Mucosa of gallbladder (tissue), 1 donor: ENCODE results near the gene OMP. TPM values are rescaled to one million over a fixed set of nuclear protein-coding genes. Genes with fewer than 3 reads are reported as not detected.
A peak's percentile ranks its signal among the peaks of the same experiment; 100 is the strongest.
"Not testable (repeated sequence)": the region's sequence is repeated elsewhere in the genome, so short reads cannot be mapped to it uniquely, and the experiment has no call there.

Experiments
- DNase-seq: peaks from one replicate; pipeline ENCODE4 v3.0.0-alpha.2; 2020; ENCODE audit warnings: low spot score
- total RNA-seq: library from RNA; stranded (reverse); gene quantifications from one replicate; pipeline ENCODE4 v1.2.1, GENCODE V29; 2021
- donor health status: DM: no; HTN: no; CAD: no.

The OMP gene
- total RNA-seq, 1 donor from 2014 or later, result 10.4 TPM

DNA sequence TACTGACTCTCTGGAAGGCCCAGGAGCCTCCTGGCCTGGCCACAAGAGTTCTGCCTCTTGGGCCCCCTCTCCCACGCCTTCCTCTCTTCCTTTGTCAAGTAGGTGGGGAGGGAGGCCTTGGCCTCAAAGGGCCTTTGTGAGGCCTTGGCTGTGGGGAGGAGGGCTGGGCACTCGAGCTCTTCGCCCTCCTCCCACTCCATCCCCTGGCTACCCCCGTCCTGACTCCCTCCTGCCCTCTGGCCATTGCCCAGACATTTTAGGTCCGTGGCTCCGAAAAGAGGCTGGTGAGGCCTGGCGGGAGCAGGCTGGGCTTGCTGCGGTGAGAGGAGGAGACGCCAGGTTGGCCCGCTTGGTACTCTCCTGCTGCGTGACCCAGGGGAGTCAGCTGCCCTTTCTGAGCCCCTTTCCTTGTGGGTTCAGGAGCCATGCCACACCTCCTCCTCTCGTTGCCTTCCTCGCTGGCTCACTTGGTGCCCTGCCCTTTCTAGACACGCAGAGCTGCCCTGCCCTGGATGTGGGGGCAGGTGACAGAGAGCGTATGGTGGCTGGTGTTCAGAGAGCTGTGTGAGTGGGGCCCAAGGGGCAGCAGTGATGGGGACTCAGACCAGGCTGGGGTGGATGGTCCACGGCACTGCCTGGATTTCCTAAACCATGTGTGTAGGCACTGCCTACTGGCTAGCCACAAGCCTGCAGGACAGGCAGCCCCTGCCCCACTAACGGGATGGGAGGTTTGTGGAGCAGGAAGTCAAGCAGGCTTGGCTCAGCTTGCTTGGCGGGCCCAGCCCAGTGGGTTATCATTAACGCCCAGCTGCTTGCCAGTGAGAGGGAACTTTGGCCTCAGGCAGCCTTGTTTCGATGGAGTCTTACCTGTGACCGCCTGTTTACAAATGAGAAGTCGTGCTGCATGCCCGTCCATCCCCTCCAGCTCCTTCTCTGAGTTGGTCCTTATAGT is 15.8 kb upstream of the OMP start:
- DNase-seq, result peak; percentile 86

DNA sequence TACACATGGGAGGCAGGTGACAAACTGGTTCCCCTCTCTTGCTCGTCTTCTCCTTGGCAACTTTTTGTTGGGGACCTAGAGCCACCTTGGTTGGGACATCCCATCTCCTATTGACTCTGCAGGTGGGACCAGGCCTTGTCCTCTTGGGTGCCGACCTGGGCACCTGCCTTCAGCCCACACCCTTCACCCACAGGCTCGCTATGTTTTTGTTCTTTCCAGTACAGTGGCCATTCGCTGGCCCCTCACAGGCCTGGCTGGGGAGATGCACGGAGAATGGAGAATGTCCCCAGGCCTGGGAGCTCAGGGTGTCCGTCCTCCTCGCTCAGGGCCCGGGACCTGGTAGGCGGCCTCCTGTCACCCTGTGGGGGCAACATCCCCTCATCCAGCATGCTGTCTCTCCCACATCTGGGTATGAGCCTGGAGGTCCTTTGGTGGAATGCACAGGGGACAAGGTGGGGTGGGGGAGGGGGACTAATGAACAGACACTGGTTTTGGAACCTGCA is 14.9 kb upstream of the OMP start:
- DNase-seq, result no peak

DNA sequence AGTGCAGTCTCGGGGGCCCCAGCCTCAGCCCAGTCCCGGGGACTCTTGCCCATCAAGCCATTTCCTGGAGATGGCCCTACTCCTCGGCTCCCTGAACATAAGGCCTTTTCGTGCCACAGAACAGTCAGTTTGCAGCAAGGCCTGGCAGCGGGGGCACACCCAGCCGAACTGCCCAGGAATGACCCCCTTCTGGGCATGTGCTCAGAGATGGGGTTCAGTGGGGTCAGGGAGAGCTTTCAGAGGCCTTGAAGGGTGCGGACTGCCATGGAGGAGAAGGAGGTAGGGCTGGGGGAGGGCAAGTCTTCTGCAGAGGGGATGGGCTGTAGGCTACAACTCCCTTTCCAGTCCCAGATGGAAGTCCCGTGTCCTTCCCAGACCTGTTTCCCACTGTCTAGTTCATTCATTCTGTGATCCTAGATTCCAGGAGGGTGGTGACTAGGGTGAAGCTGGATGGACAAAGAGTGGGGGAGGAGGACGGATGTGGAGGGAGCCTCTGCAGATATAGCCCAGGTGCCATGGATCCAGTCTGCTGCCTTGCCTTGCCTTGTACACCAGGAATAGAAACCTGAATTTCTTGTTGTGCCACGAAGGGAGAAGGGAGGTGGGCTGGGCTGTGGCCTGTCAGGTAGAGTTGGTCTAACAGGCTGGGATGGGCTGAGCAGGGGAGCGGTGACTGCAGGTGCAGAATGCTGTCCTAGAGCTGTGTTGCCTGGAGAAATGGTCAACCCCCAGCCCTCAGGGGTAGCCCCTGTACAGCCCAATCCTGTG is 14.2 kb upstream of the OMP start:
- peak; percentile 70 for DNase-seq

DNA sequence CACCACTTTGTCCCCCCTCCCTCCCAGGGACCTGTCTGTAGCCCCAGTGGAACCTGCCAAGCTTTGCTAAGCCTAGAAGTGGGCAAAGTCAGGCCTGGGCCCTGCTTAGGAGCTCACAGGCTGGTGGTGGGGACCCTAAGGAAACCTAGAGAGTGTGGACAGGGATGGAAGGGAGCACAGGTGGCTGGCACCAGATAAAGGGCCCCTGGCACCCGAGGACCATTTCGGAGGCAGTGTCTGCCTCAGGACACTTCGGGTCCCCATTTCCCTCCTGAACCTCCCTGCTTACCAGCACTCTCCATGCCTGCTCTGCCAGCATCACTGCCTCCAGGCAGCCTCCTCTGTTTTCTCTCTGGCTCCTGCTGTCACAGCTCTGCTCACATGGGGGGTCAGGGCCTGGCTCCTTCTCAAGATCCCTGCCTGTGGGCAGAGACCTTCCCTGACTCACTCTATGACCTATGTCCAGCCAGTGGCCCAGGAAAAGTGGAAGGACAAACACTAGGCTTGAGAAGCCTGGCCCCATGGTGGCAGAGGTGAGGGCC is 13.6 kb upstream of the OMP start:
- no peak for DNase-seq

DNA sequence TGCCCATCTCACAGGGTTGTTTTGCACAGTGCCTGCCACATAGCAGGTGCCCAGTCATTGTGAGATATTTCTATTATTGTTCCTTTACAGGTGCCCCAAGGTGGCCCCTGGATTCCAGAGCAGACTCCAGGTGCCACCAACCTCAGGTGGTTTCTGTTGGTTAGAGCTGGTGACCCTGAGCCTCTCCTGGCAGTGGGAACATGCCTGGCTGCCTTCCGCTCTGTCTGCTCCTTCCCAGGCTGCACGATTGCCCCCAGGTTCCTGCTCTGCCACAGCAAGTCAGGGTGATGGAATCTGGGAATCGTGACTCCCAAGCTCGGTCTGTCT is 12.6 kb upstream of the OMP start:
- DNase-seq, result no peak

DNA sequence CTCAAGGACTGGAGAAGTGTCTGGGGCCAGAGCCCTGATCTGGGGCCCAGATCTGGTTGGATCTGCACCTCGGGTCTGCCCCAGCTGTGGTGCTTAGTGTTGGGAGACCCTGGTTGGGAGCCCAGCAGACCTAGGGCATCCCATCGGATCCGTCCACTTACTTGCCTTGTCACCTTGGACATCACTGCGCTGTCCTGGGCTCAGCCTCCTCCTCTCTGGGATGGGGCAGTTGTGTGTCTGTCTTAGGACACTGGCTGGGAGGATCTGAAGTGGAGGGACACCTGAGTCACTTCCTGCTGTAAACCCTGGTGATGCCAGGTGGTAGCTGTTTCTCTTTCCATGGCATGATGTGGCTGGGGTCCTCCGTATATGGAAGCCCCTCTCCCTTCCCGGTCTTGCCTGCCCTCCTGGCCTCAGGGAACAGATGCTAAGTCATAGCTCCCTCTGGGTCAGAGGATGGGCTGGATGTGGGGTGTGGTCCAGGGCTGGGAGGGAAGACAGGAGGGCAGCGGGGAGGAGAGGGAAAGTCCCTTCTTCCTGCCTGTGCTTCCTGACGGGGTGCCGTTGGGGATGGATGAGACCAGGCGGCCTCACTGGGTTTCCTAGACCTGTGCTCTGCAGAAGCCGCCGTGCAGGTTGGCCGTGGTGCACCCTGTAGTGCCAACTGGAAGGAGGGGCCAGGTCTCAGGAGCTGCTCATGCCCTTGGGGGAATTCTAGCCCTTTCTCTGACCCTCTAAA is 12.1 kb upstream of the OMP start:
- DNase-seq, result no peak

DNA sequence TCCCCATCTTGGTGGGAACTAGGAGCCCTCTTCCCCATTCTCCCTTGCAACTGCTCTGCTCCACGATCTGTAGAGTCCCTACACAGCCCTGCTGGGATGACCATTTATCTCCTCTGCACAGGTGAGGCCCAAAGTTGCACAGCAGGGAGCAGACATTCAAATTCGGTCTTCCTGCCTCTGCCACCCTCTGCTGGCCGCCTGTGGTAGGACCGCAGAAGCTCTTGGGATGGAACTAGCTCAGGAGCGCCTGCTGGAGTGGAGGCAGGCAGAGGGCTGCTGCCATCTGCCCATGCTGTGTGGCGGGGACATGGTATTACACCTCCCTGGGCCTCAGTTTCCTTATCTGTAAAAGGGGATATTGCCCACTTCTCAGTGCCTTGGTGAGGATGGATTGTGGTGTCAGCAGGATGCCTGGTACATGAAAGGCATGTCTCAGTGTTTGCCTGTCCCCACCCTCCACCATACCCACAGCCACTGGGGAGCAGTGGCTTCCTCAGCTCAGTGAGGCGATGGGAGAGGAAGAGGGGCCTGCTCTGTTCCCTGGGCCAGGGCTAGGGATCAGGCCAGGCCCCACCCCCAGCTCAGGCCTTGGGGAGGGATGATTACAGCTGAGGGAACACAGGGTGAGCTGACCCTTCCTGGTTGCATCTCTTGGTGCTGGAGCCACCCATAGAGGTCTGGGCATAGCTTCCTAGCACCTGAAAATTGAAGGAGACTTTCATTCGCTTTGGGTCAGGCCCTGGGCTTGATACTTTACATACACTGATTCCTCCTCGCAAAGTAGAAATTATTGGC is 11.3 kb upstream of the OMP start:
- DNase-seq, result peak; percentile 86

DNA sequence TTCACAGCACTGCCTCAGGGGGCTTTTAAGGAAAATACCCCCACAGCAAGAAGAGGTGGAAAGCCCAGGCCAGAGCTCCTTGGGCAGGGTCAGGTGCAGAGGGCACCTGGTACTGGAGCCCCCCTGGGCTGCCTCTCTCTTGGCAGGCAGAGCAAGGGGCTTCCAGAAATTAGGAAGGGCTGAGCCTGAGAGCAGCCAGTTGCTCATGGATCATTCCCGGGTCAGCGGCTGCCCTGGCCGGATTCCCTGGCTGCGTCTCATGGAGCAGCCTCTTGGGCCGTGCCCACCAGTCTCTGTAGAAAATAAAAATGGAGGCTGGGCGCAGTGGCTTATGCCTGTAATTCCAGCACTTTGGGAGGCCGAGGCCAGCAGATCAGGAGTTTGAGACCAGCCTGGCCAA is 10.3 kb upstream of the OMP start:
- DNase-seq, result no peak

DNA sequence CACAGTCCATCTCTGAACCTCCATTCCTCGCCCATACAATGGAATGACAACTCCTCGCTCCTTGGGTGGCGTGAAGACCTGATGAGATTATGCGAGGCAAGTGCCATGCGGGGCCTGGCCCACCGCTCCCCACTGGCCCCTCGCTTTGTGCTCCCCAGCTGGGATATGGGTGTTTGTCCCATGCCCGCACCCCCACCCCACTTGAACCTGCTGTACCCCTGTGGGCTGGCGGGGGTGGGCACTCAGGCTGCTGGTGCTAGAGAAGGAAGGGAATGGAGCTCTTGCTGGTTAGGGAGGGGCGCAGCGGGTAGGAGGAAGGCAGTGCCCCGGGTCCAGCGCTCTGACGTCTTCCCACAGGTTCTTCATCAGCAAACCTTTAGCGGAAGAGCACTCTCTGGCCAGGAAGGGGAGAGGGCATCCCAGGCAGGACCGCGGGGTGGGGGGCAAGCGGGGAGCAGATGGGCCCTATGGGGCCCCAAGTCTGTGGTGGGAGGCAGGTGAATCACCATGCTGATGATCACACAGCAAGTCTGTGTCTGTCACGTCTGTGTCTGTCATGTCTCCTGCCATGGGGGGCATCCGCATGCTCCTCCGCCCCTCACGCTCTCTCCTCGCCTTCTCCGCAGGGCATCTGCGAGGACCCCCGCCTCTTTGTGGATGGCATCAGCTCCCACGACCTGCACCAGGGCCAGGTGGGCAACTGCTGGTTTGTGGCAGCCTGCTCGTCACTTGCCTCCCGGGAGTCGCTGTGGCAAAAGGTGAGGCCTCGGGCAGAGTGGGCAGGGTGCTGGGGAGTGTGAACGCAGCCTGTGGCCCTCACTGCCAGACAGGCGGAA is 9.4 kb upstream of the OMP start:
- DNase-seq, result no peak

DNA sequence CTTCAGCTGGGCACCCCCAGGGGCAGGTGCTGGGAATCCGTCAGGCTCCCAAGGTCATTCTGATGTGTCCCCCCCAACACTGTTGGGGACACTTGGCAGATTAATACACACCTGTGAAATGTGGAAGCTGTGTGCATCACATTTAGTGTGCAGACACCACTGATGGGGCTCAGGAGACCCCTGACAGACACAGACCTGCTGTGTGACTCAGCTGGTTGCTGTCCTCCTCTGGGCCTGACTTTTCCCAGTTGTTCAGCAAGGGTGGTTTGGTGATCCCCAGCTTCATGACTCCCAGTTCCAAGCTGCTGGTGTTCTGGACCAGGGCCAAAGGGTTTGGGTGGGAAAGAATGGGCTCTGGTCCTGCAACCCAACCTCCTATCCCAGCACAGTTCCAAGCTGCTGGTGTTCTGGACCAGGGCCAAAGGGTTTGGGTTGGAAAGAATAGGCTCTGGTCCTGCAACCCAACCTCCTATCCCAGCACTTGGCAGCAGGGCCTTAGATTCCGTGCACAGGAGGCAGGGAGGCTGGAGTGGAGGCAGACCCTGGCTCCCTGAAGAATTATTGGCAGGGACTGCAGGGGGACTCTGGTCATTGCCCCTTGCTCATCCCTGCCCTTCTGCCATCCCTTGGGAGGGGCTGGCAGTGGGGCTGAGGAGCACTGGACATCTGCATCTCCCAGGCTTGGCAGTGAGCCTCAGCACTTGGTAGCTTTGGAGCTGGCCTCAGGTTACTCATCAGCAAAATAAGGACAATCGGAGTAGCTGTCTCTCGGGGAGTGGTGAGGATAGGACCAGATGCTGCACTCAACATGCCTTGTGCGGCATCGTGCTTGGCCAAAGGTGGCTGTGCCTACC is 8.4 kb upstream of the OMP start:
- DNase-seq, result no peak

DNA sequence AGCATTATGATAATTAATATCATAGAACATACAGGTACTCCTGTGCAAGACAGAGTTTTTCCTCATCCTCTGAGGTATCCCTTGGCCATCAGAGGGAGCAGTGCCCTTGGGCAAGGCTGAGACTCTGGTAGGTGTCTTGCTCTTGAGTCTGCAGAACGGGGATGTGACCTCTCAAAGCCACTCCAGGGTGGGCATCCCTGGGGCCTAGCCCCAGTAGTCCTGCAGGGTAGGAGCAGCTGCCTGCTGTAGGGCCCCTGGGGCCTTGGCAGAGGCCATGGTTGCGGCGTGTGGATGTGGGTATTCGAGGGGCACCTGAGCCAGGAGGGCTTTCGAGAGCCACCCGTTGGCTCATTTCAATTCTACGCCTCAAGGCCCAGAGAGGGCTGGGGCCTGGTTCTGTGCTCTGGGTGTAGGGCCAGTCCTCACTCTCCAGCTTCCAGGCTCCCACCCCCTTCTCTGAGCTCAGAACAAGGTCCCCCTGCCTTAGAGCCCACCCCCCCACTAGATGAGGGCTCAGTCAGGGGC is 7.7 kb upstream of the OMP start:
- no peak for DNase-seq

DNA sequence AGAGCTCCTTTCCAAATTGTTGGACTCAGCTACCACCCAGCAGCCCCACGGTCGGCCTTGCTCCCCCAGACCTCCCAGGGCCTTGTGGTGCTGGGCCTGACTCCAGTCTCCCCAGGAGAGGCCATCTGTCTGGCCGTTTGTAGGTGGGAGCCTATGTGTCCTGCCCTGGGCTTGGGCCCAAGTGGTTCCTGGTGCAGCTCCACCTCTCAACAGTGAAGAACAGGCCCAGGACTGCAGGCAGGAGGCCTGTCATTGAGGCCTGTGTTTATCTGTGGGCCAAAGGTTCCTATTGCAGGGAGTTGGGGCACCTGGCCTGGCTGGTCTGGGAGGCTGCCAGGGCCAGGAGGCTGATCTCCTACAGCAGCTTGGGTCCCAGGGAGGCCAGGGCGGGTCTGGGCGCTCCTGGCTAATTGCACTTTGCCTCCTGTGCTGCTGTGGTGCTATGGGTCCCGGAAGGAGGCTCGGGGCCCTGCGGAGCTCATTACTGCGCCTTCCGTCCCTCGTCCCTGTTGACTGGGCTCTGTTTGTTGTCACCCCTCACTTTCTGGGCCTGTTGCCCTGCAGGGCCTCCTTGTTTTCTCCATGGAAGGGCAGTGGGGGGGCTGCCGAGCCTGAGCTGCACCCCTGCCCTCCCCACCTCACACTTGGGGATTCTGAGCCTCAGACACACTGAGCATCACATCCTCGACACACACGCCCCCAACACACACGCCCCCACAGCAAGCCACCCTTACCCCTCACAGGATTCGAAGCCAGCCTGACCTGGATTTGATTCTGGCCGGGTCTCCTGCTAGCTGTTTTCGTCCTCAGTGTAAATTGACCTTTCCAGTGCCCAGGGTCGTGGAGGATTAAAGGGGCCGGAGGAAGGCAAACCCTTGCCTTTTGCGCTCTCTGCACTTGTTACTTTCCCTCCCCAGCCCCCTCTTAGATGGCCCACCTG is 6.8 kb upstream of the OMP start:
- DNase-seq, result peak; percentile 80

DNA sequence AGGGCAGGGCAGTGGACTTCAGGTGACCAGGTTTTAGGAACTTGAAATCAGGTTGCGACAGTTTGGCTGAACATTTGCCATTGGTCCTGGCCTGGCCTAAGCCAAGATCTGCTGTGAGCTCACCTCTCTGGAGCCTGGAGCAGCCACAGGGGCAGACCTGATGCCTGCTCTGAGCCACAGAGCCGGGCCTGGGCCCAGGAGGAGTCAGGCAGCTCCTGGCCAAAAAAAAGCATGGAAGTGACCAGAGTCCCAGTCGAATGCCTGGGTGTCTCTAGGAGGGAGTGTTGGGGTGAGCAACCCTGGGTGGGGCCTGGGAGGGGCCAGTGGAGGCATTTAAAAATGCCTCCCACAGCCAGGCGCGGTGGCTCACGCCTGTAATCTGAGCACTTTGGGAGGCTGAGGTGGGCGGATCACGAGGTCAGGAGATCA is 6.0 kb upstream of the OMP start:
- no peak for DNase-seq

DNA sequence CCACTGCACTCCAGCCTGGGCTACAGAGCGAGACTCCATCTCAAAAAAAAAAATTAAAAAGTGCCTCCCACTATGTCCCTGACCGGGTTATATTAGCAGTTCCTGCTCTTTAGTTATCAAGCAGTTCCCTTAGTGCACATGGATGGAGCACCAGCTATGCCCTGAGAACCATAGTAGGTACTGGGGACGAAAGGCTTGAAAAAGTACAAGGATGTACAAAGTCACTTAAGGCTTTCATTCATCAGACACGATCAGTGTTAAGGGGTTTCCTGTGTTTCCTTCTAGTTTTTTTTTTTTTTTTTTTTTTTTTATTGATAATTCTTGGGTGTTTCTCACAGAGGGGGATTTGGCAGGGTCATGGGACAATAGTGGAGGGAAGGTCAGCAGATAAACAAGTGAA is 5.5 kb upstream of the OMP start:
- not testable (repeated sequence) for DNase-seq

DNA sequence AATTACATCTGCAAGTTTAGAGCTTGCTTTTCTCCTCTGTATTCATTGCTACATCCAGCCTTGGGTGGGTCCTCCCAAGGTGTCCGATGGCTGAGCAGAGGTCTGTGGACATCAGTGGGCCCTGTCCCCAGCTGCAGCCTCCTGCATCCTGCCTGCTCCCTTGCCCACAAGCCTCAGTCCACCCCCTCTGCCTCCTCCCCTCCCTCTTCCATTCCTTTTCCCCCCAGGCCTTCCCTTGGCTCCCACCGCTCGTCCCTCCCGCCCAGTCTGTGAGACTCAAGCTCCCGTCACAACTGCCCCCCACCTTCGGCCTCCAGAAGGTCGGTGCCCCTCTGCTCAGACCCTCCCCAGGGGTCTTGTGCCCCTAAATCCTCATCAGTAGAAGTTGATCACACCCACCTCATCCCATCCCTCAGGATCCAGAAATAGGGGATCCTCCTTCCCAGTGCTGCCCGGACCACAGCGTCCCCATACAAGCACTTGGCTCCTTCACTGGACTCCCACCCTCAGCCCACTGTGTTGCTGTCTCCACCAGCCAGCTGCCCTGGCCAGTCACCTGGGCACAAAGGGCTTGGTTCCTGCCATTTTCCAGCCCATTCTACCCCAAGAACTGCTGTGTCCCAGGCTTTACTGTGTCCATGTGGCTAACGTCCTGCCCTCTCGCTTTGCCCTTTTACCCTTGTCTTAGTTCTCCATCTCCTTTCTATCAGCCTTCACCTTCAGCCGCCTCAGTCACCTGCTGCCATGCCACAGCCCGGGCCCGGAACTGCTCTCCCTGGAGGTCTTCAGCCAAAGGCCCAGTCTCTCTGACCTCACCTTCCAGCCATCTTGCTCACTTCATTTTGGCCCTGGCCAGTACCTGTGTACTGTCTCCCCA is 2.2 kb upstream of the OMP start:
- no peak for DNase-seq

DNA sequence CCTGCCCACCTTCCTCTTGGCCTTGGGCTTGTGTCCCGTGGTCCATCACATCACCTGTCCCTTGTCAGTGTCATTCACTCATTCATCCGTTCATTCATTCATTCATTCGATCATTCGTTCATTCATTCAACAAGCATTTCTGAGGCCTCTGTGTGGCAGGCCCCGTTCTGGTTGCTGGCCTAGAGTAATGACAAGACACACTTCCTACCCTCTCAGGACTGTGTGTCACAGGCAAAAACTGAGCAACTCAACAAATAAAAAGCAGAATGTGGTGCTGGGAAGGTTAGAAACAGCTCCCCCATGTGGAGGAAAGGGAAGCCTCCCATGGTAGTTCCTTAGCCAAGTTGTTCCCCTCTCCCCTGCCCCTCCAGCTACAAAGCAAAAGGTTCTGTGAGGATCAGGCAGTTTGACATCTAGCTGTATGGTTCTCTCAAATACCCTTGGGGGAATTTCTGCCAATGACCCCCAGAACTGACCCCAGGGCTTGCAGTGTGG is 1.6 kb upstream of the OMP start:
- DNase-seq, result no peak

DNA sequence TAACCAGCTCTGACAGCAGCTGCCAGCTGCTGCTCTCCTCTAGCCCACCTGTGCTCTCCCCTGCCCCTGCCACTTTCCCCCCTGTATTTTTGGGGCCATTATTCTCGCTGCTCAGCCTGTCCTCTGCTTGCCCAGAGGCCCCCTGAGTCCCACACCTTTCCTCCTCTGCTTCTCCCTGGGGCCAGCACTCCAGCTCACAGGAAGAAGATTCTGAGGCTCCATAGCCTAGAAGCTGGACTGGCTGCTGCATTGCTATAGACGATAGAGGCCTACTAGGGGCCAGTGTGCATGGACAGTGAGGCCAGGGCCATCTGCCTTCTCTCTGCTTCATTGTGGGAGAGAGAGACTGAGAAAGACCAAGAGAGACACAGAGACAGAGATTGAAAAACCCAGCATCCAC is 679 bp downstream of the OMP start:
- DNase-seq, result no peak
